Measurements from ENCODE around the gene CISD1.

GRCh38 chr10:58282615-58283014 is 13.7 kb downstream of the CISD1 start:
- TF ChIP-seq, protein P1, sequence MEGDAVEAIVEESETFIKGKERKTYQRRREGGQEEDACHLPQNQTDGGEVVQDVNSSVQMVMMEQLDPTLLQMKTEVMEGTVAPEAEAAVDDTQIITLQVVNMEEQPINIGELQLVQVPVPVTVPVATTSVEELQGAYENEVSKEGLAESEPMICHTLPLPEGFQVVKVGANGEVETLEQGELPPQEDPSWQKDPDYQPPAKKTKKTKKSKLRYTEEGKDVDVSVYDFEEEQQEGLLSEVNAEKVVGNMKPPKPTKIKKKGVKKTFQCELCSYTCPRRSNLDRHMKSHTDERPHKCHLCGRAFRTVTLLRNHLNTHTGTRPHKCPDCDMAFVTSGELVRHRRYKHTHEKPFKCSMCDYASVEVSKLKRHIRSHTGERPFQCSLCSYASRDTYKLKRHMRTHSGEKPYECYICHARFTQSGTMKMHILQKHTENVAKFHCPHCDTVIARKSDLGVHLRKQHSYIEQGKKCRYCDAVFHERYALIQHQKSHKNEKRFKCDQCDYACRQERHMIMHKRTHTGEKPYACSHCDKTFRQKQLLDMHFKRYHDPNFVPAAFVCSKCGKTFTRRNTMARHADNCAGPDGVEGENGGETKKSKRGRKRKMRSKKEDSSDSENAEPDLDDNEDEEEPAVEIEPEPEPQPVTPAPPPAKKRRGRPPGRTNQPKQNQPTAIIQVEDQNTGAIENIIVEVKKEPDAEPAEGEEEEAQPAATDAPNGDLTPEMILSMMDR (IDR thresholded peaks at IDR 0.05; ENCODE audit: borderline replicate concordance, extremely low read depth, low read length, poor library complexity, severe bottlenecking), result no peak
- TF ChIP-seq EZH2 (IDR thresholded peaks at IDR 0.05; ENCODE audit: borderline replicate concordance, low read depth, low read length, severe bottlenecking), result no peak
